ENCODE data around the gene SDK1.

- TF ChIP-seq CTCF (IDR thresholded peaks at IDR 0.05) (no peak), POLR2A (IDR thresholded peaks at IDR 0.05) (no peak)
These were observed 209.3 kb downstream of the SDK1 start for GRCh38 chr7:3510101-3511020.
